ENCODE results near the gene CDYL2. TPM values are rescaled to one million over a fixed set of nuclear protein-coding genes. Genes with fewer than 3 reads are reported as not detected.

The CDYL2 gene
- total and polyA plus RNA-seq, 7 donors, result 0.23 to 2.2 (median 1.0) TPM

DNA sequence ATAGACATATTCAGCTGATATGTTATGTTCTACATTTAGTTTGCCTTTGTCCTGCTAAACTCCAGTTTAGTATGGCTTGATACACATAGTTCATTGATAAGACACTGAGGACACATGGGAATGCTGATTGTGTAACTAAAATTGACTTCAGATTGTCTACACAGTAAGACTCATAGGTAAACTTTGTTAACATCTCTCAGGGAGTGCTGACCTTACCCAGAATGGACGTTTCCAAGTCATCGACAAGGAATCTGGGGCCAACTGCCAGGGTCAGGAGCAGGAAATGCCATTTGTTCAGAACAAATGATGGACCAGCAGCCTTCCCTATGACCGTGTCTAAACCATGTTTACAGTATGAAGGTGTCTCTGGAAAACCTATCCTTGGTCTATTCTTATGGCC lies 204.9 kb downstream of the CDYL2 start:
- no peak for DNase-seq
- H3K27ac ChIP-seq, result no peak overlapping the region
- no peak for ATAC-seq
- H3K9me3 ChIP-seq, result no peaks in the 10 kb centered on the region
- intact Hi-C loops (cut with DNase I), result no loop called here
- H3K4me1 ChIP-seq, result no peaks in the 10 kb centered on the region
- no peaks in the 10 kb centered on the region for H3K27me3 ChIP-seq (ENCODE audit: insufficient read depth in 3 of 3, low read length in 2 of 3)
- no peaks in the 10 kb centered on the region for H3K36me3 ChIP-seq (ENCODE audit: insufficient read depth in 1 of 2, low read depth in 1 of 2)
- no peak overlapping the region for H3K4me3 ChIP-seq
- TF ChIP-seq, protein P1, sequence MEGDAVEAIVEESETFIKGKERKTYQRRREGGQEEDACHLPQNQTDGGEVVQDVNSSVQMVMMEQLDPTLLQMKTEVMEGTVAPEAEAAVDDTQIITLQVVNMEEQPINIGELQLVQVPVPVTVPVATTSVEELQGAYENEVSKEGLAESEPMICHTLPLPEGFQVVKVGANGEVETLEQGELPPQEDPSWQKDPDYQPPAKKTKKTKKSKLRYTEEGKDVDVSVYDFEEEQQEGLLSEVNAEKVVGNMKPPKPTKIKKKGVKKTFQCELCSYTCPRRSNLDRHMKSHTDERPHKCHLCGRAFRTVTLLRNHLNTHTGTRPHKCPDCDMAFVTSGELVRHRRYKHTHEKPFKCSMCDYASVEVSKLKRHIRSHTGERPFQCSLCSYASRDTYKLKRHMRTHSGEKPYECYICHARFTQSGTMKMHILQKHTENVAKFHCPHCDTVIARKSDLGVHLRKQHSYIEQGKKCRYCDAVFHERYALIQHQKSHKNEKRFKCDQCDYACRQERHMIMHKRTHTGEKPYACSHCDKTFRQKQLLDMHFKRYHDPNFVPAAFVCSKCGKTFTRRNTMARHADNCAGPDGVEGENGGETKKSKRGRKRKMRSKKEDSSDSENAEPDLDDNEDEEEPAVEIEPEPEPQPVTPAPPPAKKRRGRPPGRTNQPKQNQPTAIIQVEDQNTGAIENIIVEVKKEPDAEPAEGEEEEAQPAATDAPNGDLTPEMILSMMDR (IDR thresholded peaks at IDR 0.05), result no peak
- 72 to 88% (median 87%) methylated on average over 3 of the region's 3 CpGs for WGBS, 3 donors

DNA sequence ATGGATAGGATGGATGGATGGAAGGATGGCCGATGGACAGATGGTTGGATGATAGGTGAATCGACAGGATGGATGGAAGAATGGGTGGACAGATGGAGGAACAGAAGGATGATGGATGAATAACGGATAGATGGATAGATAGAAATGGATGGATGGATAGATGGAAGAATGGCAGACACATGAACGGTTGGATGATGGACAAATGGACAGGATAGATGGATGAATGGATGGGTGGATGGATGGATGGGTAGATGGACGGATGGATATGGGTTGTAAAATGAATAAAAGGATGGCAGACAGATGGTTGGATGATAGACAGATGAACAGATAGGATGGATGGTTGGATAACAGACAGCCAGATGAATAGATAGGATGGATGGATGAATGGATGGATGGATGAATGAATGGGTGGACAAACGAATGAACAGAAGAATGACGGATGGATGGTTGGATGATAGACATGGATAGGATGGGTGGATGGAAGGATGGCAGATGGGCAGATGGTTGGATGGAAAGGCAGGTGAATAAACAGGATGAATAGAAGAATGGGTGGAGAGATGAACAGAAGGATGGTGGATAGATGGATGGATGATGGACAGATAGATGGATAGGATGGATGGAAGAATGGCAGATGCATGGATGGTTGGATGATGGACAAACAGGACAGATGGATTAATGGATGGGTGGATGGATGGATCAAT lies 207.7 kb downstream of the CDYL2 start:
- Histone ChIP-seq H3K36me3 (ENCODE audit: insufficient read depth in 1 of 2, low read depth in 1 of 2) (no peaks in the 10 kb centered on the region), H3K27ac (no peak overlapping the region), H3K9me3 (no peaks in the 10 kb centered on the region), H3K4me1 (no peaks in the 10 kb centered on the region), H3K27me3 (ENCODE audit: insufficient read depth in 3 of 3, low read length in 2 of 3) (no peaks in the 10 kb centered on the region), H3K4me3 (no peak overlapping the region)
- intact Hi-C loops (cut with DNase I), result no loop called here
- no peak for DNase-seq
- ATAC-seq, result no peak
- TF ChIP-seq, protein P1 (IDR thresholded peaks at IDR 0.05), result no peak
- WGBS, 3 donors, result 80 to 89% (median 84%) methylated on average over 7 of the region's 7 CpGs

DNA sequence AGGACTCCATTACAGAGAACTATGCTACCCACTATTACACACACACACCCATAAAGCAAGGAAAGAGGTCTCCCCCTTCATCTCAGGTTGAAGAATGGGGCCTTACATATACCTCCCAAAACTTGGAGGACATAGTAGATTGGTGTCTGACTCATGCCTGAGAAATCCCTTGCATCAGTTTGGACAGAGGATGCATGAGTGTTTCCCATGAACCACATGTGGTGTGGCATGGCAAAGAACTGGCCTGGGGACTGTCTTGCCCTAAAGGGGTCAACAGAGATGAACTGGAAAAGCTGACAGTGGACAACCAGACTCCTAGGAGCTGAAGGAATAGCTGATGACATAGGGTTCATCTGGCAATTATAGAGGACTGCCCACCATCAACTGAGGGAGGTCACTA lies 209.6 kb downstream of the CDYL2 start:
- ATAC-seq (no peak), DNase-seq (no peak)
- no peak overlapping the region for H3K27ac ChIP-seq
- H3K4me1 ChIP-seq, result no peaks in the 10 kb centered on the region
- no peaks in the 10 kb centered on the region for H3K9me3 ChIP-seq
- H3K27me3 ChIP-seq (ENCODE audit: insufficient read depth in 3 of 3, low read length in 2 of 3), result no peaks in the 10 kb centered on the region
- intact Hi-C loops (cut with DNase I), result no loop called here
- no peaks in the 10 kb centered on the region for H3K36me3 ChIP-seq (ENCODE audit: insufficient read depth in 1 of 2, low read depth in 1 of 2)
- TF ChIP-seq, protein P1 (IDR thresholded peaks at IDR 0.05), result no peak
- no peak overlapping the region for H3K4me3 ChIP-seq

DNA sequence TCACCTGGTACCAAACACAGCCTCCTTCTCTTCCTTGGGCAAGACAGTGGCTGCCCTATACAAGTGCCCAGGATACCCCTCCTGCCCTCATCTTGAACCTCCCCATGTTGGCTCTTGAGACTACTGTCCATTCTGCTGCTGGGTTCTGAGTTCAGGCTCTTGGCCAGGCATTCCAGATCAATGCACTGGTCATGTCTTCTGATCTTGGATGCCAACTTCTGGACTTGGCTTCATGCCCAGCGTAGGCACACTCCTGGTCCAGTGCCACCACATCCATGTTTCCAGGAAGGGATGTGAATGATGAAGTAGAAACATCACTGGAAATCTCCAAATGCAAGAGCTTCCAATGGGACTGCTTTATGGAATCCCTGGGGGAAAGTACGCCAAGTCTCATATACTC lies 212.1 kb downstream of the CDYL2 start:
- no peak for ATAC-seq
- no peak overlapping the region for H3K4me3 ChIP-seq

More for the DNA sequence above, 212.1 kb downstream of the CDYL2 start:
- DNase-seq, result no peak
- Histone ChIP-seq H3K4me1 (no peaks in the 10 kb centered on the region), H3K27me3 (ENCODE audit: insufficient read depth in 3 of 3, low read length in 2 of 3) (peaks cover 0 to 3% (median 0%) of the 10 kb centered on the region in 3 donors), H3K36me3 (ENCODE audit: insufficient read depth in 1 of 2, low read depth in 1 of 2) (no peaks in the 10 kb centered on the region), H3K9me3 (no peaks in the 10 kb centered on the region), H3K27ac (no peak overlapping the region)
- intact Hi-C loops (cut with DNase I), result no loop called here
- TF ChIP-seq, protein P1 (IDR thresholded peaks at IDR 0.05), result no peak
- 73 to 78% (median 77%) methylated on average over 2 of the region's 2 CpGs for WGBS, 3 donors
